Left ventricle myocardium inferior (tissue), 1 donor: ENCODE data around the gene ADAM12. TPM values are rescaled to one million over a fixed set of nuclear protein-coding genes. Genes with fewer than 3 reads are reported as not detected.

Experiments
- DNase-seq: peaks from one replicate; pipeline ENCODE4 v3.0.0-alpha.2; 2020
- H3K27ac ChIP-seq: fragments of 200-600 bp; replicated peaks from 2 replicates; pipeline ENCODE4 v1.8.0; 2021
- H3K27me3 ChIP-seq: fragments of 200-600 bp; 2 replicates; pipeline ENCODE4 v1.8.0; 2021; ENCODE audit warnings: low read depth
- H3K36me3 ChIP-seq: fragments of 200-600 bp; 2 replicates; pipeline ENCODE4 v1.8.0; 2021
- H3K4me1 ChIP-seq: fragments of 200-600 bp; 2 replicates; pipeline ENCODE4 v1.8.0; 2021
- H3K4me3 ChIP-seq: fragments of 200-600 bp; 2 replicates; pipeline ENCODE4 v1.8.0; 2021; ENCODE audit warnings: mild to moderate bottlenecking, moderate library complexity
- H3K9me3 ChIP-seq: fragments of 200-600 bp; replicated peaks from 2 replicates; pipeline ENCODE4 v1.8.0; 2021
- intact Hi-C: fragments of 100-400 bp; cut with micrococcal nuclease; formaldehyde crosslinking; loops from one replicate; pipeline ENCODE4 v1.11.0; 2022
- total RNA-seq: library from RNA; stranded (reverse); fragmentation: NEBNext Ultra II Directional; extraction: Animal tissue kit (Norgen Biotek cat#: 25700); gene quantifications from one replicate; pipeline ENCODE4 v1.2.1, GENCODE V29; 2021
- TF ChIP-seq, protein P1 (sequence below): fragments of 200-600 bp; IDR thresholded peaks from 2 replicates; pipeline ENCODE4 v1.8.0; 2021; ENCODE audit warnings: antibody characterized with exemption, mild to moderate bottlenecking, borderline replicate concordance
- donor health status: DM: no; HTN: yes; CAD: no; lungs with severe emphysema.

Gene ADAM12
- total RNA-seq, 1 donor from 2014 or later = 0.27 TPM

GRCh38 chr10:126331101-126331500 lies 57.2 kb downstream of the ADAM12 start:
- peaks cover 11% of the 10 kb centered on the region for H3K27me3 ChIP-seq
- no peak overlapping the region for H3K4me3 ChIP-seq
- TF ChIP-seq, protein P1, sequence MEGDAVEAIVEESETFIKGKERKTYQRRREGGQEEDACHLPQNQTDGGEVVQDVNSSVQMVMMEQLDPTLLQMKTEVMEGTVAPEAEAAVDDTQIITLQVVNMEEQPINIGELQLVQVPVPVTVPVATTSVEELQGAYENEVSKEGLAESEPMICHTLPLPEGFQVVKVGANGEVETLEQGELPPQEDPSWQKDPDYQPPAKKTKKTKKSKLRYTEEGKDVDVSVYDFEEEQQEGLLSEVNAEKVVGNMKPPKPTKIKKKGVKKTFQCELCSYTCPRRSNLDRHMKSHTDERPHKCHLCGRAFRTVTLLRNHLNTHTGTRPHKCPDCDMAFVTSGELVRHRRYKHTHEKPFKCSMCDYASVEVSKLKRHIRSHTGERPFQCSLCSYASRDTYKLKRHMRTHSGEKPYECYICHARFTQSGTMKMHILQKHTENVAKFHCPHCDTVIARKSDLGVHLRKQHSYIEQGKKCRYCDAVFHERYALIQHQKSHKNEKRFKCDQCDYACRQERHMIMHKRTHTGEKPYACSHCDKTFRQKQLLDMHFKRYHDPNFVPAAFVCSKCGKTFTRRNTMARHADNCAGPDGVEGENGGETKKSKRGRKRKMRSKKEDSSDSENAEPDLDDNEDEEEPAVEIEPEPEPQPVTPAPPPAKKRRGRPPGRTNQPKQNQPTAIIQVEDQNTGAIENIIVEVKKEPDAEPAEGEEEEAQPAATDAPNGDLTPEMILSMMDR = no peak
- no peak for DNase-seq
- intact Hi-C loops = no loop called here
- H3K4me1 ChIP-seq = no peaks in the 10 kb centered on the region
- no peak overlapping the region for H3K27ac ChIP-seq
- no peaks in the 10 kb centered on the region for H3K9me3 ChIP-seq
- H3K36me3 ChIP-seq = no peaks in the 10 kb centered on the region

- intact Hi-C loops = no loop called here
- TF ChIP-seq, protein P1 = no peak
- no peaks in the 10 kb centered on the region for H3K36me3 ChIP-seq
- no peak overlapping the region for H3K4me3 ChIP-seq
- H3K27me3 ChIP-seq = no peaks in the 10 kb centered on the region
- H3K27ac ChIP-seq = no peak overlapping the region
- DNase-seq = no peak
- no peaks in the 10 kb centered on the region for H3K4me1 ChIP-seq
- no peaks in the 10 kb centered on the region for H3K9me3 ChIP-seq
Observed at GRCh38 chr10:126324826-126325225, 63.5 kb downstream of the ADAM12 start.

GRCh38 chr10:126321440-126321839 lies 66.8 kb downstream of the ADAM12 start:
- intact Hi-C loops = no loop called here

DNA sequence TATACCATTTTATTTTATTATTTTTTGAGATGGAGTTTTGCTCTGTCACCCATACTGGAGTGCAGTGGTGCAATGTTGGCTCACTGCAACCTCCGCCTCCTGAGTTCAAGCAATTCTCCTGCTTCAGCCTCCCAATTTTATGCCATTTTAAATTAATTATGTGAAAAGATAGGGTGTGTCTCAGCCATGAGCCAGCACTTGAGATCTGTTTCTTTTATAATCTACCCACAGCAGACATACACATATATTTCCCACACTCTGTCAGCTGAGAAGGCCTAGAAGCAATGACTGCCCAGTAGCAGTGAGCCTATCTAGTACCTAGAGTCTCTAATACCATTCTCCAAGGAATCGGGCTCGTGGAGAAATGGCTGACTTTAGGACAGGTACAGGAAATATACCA lies 70.5 kb downstream of the ADAM12 start:
- no peak for DNase-seq
- no peak overlapping the region for H3K27ac ChIP-seq
- no peaks in the 10 kb centered on the region for H3K4me1 ChIP-seq
- H3K36me3 ChIP-seq = no peaks in the 10 kb centered on the region
- H3K9me3 ChIP-seq = no peaks in the 10 kb centered on the region
- TF ChIP-seq, protein P1 = no peak
- intact Hi-C loops = no loop called here
- peaks cover 5% of the 10 kb centered on the region for H3K27me3 ChIP-seq
- H3K4me3 ChIP-seq = no peak overlapping the region

More at GRCh38 chr10:126321440-126321839, 66.8 kb downstream of the ADAM12 start:
- H3K4me1 ChIP-seq = no peaks in the 10 kb centered on the region
- no peaks in the 10 kb centered on the region for H3K27me3 ChIP-seq
- H3K9me3 ChIP-seq = no peaks in the 10 kb centered on the region
- no peaks in the 10 kb centered on the region for H3K36me3 ChIP-seq
- H3K4me3 ChIP-seq = no peak overlapping the region
- TF ChIP-seq, protein P1 = no peak
- H3K27ac ChIP-seq = no peak overlapping the region
- DNase-seq = no peak

DNA sequence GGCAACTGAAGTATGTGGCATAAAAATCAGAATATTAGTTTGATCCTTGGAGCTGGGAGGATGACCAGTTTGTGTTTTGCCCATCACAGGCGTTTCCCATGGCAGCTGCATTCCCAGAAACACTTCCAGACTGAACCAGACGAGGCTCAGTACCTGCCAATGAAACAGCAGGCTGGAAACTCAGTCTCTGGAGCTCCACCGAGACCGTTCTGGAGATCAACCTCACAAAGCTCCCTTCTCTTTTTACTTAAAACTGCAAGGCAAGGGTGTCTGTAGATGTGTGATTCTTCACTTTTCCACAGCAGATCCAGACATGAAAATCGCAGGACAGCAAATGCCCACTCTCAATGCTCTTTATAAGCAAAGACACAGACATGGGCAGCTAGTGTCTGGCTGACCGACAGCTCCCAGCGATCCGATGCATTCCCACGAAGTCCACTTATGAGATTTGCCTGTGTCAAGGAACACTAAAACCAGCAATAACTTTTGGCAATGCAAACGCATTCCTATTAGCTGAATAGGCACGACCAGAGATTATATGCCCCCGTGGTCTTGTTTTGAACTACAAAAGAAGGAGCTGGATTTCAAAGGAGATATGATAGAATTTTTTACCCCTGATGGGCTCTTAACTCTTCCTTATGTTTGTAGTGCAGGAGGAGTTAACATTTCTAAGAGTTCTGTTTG lies 72.6 kb downstream of the ADAM12 start:
- intact Hi-C loops = no loop called here
- H3K4me3 ChIP-seq = no peak overlapping the region

More for the DNA sequence above, 72.6 kb downstream of the ADAM12 start:
- DNase-seq = no peak
- H3K27ac ChIP-seq = no peak overlapping the region
- TF ChIP-seq, protein P1 = no peak
- peaks cover 22% of the 10 kb centered on the region for H3K27me3 ChIP-seq
- no peaks in the 10 kb centered on the region for H3K36me3 ChIP-seq
- no peaks in the 10 kb centered on the region for H3K4me1 ChIP-seq
- no peaks in the 10 kb centered on the region for H3K9me3 ChIP-seq
